ENCODE data around the gene TJP2. TPM values are rescaled to one million over a fixed set of nuclear protein-coding genes. Genes with fewer than 3 reads are reported as not detected.

Gene TJP2
- polyA plus RNA-seq, 1 donor, result 163 TPM

DNA sequence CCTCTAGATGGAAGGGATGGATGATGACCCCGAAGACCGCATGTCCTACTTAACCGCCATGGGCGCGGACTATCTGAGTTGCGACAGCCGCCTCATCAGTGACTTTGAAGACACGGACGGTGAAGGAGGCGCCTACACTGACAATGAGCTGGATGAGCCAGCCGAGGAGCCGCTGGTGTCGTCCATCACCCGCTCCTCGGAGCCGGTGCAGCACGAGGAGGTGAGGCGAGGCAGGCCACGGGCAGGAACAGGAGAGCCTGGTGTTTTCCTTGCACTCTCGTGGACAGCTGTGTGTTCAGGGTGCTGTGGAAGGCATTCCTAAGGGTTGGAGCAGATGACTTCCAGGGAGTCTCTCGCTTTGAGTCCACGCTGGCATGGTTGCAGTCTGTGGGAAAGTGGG, 73.9 kb downstream of the TJP2 start:
- Histone ChIP-seq H3K27ac (ENCODE audit: low read length) (no peak overlapping the region), H3K36me3 (ENCODE audit: control insufficient read depth, insufficient read depth, low read length) (peaks cover 67% of the 10 kb centered on the region), H3K27me3 (ENCODE audit: control insufficient read depth, insufficient read depth, low read length) (no peaks in the 10 kb centered on the region), H3K4me1 (ENCODE audit: control insufficient read depth, insufficient read depth, low read length) (no peaks in the 10 kb centered on the region), H3K9me3 (ENCODE audit: control insufficient read depth, low read depth, low read length) (no peaks in the 10 kb centered on the region), H3K4me3 (ENCODE audit: low read length) (no peak overlapping the region)
- no peak for DNase-seq
- WGBS (ENCODE audit: insufficient coverage, low lambda C conversion rate), result no CpG with 5 or more reads among the region's 22 CpGs

DNA sequence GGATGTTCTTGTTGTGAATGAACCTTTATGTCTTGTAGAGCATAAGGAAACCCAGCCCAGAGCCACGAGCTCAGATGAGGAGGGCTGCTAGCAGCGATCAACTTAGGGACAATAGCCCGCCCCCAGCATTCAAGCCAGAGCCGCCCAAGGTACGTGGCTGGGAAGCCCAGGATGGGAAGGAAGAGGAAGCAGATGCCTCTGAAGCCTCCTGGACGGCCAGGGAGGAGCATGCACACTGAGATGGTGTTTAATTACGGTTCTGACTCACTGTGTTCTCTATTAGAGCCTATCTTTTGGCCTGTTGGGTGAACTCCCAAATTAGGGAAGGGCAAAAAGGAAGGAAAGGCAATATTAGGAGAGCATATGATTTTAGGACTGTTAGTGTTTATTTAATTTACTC, 75.3 kb downstream of the TJP2 start:
- Histone ChIP-seq H3K4me3 (ENCODE audit: low read length) (no peak overlapping the region), H3K36me3 (ENCODE audit: control insufficient read depth, insufficient read depth, low read length) (peaks cover 75% of the 10 kb centered on the region), H3K27ac (ENCODE audit: low read length) (no peak overlapping the region), H3K9me3 (ENCODE audit: control insufficient read depth, low read depth, low read length) (no peaks in the 10 kb centered on the region), H3K4me1 (ENCODE audit: control insufficient read depth, insufficient read depth, low read length) (no peaks in the 10 kb centered on the region), H3K27me3 (ENCODE audit: control insufficient read depth, insufficient read depth, low read length) (no peaks in the 10 kb centered on the region)
- no CpG with 5 or more reads among the region's 7 CpGs for WGBS (ENCODE audit: insufficient coverage, low lambda C conversion rate)
- DNase-seq, result no peak

GRCh38 chr9:69250681-69251080, 76.6 kb downstream of the TJP2 start:
- H3K27me3 ChIP-seq (ENCODE audit: control insufficient read depth, insufficient read depth, low read length), result no peaks in the 10 kb centered on the region
- H3K4me1 ChIP-seq (ENCODE audit: control insufficient read depth, insufficient read depth, low read length), result no peaks in the 10 kb centered on the region
- no peak overlapping the region for H3K27ac ChIP-seq (ENCODE audit: low read length)
- DNase-seq, result no peak
- no peak overlapping the region for H3K4me3 ChIP-seq (ENCODE audit: low read length)
- peaks cover 76% of the 10 kb centered on the region for H3K36me3 ChIP-seq (ENCODE audit: control insufficient read depth, insufficient read depth, low read length)
- H3K9me3 ChIP-seq (ENCODE audit: control insufficient read depth, low read depth, low read length), result no peaks in the 10 kb centered on the region
- no CpG with 5 or more reads among the region's 3 CpGs for WGBS (ENCODE audit: insufficient coverage, low lambda C conversion rate)

DNA sequence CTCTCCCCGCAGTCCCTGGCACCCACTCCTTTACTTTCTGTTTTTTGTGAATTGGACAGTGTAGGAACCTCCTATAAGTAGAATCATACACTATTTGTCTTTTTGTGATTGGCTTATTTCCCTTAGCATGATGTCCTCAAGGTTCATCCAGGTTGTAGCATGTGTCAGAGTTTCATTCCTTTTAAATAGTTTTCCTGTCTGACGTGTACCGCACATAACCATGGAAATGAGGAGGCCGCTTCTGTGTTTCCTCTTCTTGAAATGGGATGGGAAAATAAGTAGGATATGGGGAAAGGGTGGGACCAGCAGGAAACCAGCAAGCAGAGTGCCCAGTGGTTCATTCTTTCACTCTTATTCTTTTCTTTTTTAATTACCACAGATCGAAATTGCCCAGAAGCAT, 78.4 kb downstream of the TJP2 start:
- peaks cover 77% of the 10 kb centered on the region for H3K36me3 ChIP-seq (ENCODE audit: control insufficient read depth, insufficient read depth, low read length)
- H3K27ac ChIP-seq (ENCODE audit: low read length), result no peak overlapping the region
- no peaks in the 10 kb centered on the region for H3K9me3 ChIP-seq (ENCODE audit: control insufficient read depth, low read depth, low read length)
- H3K4me1 ChIP-seq (ENCODE audit: control insufficient read depth, insufficient read depth, low read length), result no peaks in the 10 kb centered on the region
- H3K4me3 ChIP-seq (ENCODE audit: low read length), result no peak overlapping the region
- no peaks in the 10 kb centered on the region for H3K27me3 ChIP-seq (ENCODE audit: control insufficient read depth, insufficient read depth, low read length)
- DNase-seq, result no peak
- WGBS (ENCODE audit: insufficient coverage, low lambda C conversion rate), result 70% methylated on average over 2 of the region's 5 CpGs

DNA sequence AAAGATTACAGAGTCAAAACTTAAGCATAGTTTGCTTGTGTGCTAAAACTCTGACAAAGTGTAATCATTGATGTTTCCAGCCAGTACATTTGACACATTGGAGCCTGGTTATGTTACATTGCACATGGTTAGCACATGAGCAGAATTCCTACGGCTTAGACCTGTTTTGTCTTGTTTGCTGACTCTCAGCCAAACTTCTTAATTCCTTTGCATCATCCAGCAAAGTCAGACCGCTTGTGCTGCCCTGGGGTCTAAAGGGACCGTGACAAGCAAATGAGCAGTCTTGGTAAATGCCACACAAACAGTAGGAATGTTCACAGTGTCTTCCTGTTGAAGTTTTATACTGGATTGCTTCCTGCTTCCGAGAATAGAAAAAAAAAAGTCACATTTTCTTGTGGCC, 79.0 kb downstream of the TJP2 start:
- no peak for DNase-seq
- WGBS (ENCODE audit: insufficient coverage, low lambda C conversion rate), result no CpG with 5 or more reads among the region's 4 CpGs
- H3K27me3 ChIP-seq (ENCODE audit: control insufficient read depth, insufficient read depth, low read length), result no peaks in the 10 kb centered on the region
- H3K4me3 ChIP-seq (ENCODE audit: low read length), result no peak overlapping the region
- no peaks in the 10 kb centered on the region for H3K9me3 ChIP-seq (ENCODE audit: control insufficient read depth, low read depth, low read length)
- peaks cover 71% of the 10 kb centered on the region for H3K36me3 ChIP-seq (ENCODE audit: control insufficient read depth, insufficient read depth, low read length)
- no peak overlapping the region for H3K27ac ChIP-seq (ENCODE audit: low read length)
- H3K4me1 ChIP-seq (ENCODE audit: control insufficient read depth, insufficient read depth, low read length), result no peaks in the 10 kb centered on the region

DNA sequence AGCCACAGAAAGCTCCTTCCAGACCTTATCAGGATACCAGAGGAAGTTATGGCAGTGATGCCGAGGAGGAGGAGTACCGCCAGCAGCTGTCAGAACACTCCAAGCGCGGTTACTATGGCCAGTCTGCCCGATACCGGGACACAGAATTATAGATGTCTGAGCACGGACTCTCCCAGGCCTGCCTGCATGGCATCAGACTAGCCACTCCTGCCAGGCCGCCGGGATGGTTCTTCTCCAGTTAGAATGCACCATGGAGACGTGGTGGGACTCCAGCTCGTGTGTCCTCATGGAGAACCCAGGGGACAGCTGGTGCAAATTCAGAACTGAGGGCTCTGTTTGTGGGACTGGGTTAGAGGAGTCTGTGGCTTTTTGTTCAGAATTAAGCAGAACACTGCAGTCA, 80.1 kb downstream of the TJP2 start:
- no peak for DNase-seq
- H3K36me3 ChIP-seq (ENCODE audit: control insufficient read depth, insufficient read depth, low read length), result peaks cover 62% of the 10 kb centered on the region

DNA sequence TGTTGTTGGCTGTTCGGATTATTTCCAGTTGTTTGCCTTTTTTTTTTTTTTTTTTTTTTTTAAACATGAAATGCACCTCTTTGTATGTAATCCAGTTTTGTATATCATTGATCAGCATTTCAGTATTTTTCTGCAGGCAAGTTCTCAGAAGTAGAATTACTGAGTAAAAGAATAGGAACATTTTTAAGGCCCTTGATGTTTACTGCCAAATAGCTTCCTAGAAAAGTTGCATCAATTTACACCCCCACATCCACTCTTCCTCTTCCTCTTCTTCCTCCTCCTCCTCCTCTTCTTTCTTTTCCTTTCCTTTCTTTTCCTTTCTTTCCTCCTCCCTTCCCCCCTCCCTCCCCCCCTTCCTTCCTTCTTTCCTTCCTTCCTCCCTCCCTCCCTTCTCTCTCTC, 81.5 kb downstream of the TJP2 start:
- H3K36me3 ChIP-seq (ENCODE audit: control insufficient read depth, insufficient read depth, low read length), result peaks cover 54% of the 10 kb centered on the region
- H3K27ac ChIP-seq (ENCODE audit: low read length), result no peak overlapping the region
- no peaks in the 10 kb centered on the region for H3K4me1 ChIP-seq (ENCODE audit: control insufficient read depth, insufficient read depth, low read length)
- no peak for DNase-seq
- H3K27me3 ChIP-seq (ENCODE audit: control insufficient read depth, insufficient read depth, low read length), result no peaks in the 10 kb centered on the region
- WGBS (ENCODE audit: insufficient coverage, low lambda C conversion rate), result no CpG with 5 or more reads among the region's 1 CpG
- H3K9me3 ChIP-seq (ENCODE audit: control insufficient read depth, low read depth, low read length), result no peaks in the 10 kb centered on the region
- H3K4me3 ChIP-seq (ENCODE audit: low read length), result no peak overlapping the region

More for the DNA sequence above, 80.1 kb downstream of the TJP2 start:
- Histone ChIP-seq H3K9me3 (ENCODE audit: control insufficient read depth, low read depth, low read length) (no peaks in the 10 kb centered on the region), H3K4me3 (ENCODE audit: low read length) (no peak overlapping the region), H3K27me3 (ENCODE audit: control insufficient read depth, insufficient read depth, low read length) (no peaks in the 10 kb centered on the region), H3K4me1 (ENCODE audit: control insufficient read depth, insufficient read depth, low read length) (no peaks in the 10 kb centered on the region), H3K27ac (ENCODE audit: low read length) (no peak overlapping the region)
- no CpG with 5 or more reads among the region's 11 CpGs for WGBS (ENCODE audit: insufficient coverage, low lambda C conversion rate)

GRCh38 chr9:69258551-69258950, 84.5 kb downstream of the TJP2 start:
- no CpG with 5 or more reads among the region's 5 CpGs for WGBS (ENCODE audit: insufficient coverage, low lambda C conversion rate)
- no peaks in the 10 kb centered on the region for H3K4me1 ChIP-seq (ENCODE audit: control insufficient read depth, insufficient read depth, low read length)

DNA sequence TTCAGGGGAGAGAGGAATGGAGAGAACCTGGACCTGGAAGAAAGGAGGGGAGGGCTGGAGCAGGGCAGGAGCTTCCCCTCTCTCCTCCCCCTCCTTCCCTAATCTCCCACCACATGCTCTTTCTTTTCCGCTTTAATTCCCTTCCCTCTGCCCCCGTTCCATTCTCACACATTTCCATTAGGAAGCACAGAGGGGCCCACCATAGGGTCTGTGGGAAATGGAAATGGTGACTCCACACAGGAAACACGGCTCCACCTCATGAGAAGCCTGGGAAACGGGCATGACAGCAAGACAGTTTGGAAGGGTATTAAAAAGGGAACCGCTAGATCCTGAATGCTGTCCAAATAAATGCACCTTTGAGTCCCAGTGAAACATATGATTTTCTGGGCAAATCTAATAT, 86.1 kb downstream of the TJP2 start:
- H3K9me3 ChIP-seq (ENCODE audit: control insufficient read depth, low read depth, low read length), result no peaks in the 10 kb centered on the region
- 80% methylated on average over 1 of the region's 5 CpGs for WGBS (ENCODE audit: insufficient coverage, low lambda C conversion rate)
- no peak for DNase-seq
- H3K4me1 ChIP-seq (ENCODE audit: control insufficient read depth, insufficient read depth, low read length), result no peaks in the 10 kb centered on the region
- H3K36me3 ChIP-seq (ENCODE audit: control insufficient read depth, insufficient read depth, low read length), result peaks cover 15% of the 10 kb centered on the region
- H3K4me3 ChIP-seq (ENCODE audit: low read length), result no peak overlapping the region
- no peaks in the 10 kb centered on the region for H3K27me3 ChIP-seq (ENCODE audit: control insufficient read depth, insufficient read depth, low read length)
- no peak overlapping the region for H3K27ac ChIP-seq (ENCODE audit: low read length)

More at GRCh38 chr9:69258551-69258950, 84.5 kb downstream of the TJP2 start:
- Histone ChIP-seq H3K4me3 (ENCODE audit: low read length) (no peak overlapping the region), H3K36me3 (ENCODE audit: control insufficient read depth, insufficient read depth, low read length) (peaks cover 25% of the 10 kb centered on the region), H3K27ac (ENCODE audit: low read length) (no peak overlapping the region), H3K27me3 (ENCODE audit: control insufficient read depth, insufficient read depth, low read length) (no peaks in the 10 kb centered on the region), H3K9me3 (ENCODE audit: control insufficient read depth, low read depth, low read length) (no peaks in the 10 kb centered on the region)
- no peak for DNase-seq

DNA sequence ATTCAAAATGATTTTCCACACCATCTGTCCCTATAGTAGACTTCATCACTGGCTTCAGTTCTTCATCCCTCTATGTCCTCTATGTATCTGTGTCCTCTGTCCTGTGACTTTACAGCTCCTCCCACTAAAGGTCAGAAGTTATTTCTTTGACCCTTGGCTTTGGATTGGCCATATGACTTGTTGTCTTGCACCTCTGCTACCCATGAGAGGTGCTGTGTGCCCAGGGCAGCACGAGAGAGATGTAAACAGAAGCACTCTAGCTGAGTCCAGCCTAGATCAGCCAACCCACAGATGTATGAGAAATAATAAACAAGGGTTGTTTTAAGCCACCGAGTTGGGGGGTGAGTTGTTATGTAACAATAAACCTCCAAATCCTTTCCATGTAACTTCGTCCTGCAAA, 87.6 kb downstream of the TJP2 start:
- Histone ChIP-seq H3K36me3 (ENCODE audit: control insufficient read depth, insufficient read depth, low read length) (peaks cover 7% of the 10 kb centered on the region), H3K27me3 (ENCODE audit: control insufficient read depth, insufficient read depth, low read length) (no peaks in the 10 kb centered on the region), H3K4me1 (ENCODE audit: control insufficient read depth, insufficient read depth, low read length) (no peaks in the 10 kb centered on the region), H3K4me3 (ENCODE audit: low read length) (no peak overlapping the region), H3K9me3 (ENCODE audit: control insufficient read depth, low read depth, low read length) (no peaks in the 10 kb centered on the region), H3K27ac (ENCODE audit: low read length) (no peak overlapping the region)
- DNase-seq, result no peak
- WGBS (ENCODE audit: insufficient coverage, low lambda C conversion rate), result 80% methylated on average over 1 of the region's 3 CpGs

DNA sequence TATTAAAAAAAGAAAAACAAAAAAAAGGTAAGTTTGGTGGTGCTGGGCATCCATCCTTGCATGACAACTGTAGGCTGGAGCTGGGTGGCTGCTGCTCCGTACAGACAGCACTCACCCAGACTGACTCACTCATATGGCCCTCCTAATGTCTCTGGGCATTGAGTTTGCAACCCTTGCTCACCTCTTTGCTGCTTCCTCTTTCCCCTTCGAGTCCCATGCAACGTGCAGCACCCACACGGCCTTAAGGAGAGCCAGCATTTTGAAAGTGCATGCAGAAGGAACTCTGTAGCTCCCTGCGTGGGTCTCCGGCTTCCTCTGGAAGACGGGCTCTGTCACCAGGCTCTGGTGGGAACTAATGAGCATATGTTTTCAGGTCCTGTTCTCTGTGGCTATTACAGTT, 90.4 kb downstream of the TJP2 start:
- H3K9me3 ChIP-seq (ENCODE audit: control insufficient read depth, low read depth, low read length), result no peaks in the 10 kb centered on the region
- WGBS (ENCODE audit: insufficient coverage, low lambda C conversion rate), result 78% methylated on average over 2 of the region's 7 CpGs

More for the DNA sequence above, 90.4 kb downstream of the TJP2 start:
- no peaks in the 10 kb centered on the region for H3K27me3 ChIP-seq (ENCODE audit: control insufficient read depth, insufficient read depth, low read length)
- no peaks in the 10 kb centered on the region for H3K36me3 ChIP-seq (ENCODE audit: control insufficient read depth, insufficient read depth, low read length)
- H3K27ac ChIP-seq (ENCODE audit: low read length), result no peak overlapping the region
- DNase-seq, result no peak
- H3K4me1 ChIP-seq (ENCODE audit: control insufficient read depth, insufficient read depth, low read length), result no peaks in the 10 kb centered on the region
- no peak overlapping the region for H3K4me3 ChIP-seq (ENCODE audit: low read length)

All from large intestine (tissue), 3 donors.